DND-41 (cell line): ENCODE measurements around the gene VGLL2.

Experiments used
- ATAC-seq: fragments of 200-7000 bp; cut with Tn5 transposase; 3 replicates; pipeline ENCODE4 v1.9.1; 2021; ENCODE audit warnings: low read depth; ENCODE audit not compliant: insufficient read depth
- DNase-seq: peaks from one replicate; pipeline ENCODE4 v3.0.0-alpha.2; 2020
- H2AFZ ChIP-seq: 2 replicates; pipeline ENCODE4 v1.6.0; 2012; ENCODE audit warnings: low read depth, low read length
- H3K27ac ChIP-seq: 2 replicates; pipeline ENCODE4 v1.5.1; 2012; ENCODE audit warnings: low read length, inconsistent platforms
- H3K27me3 ChIP-seq: fragments of 200-600 bp; sonication (generic); 2 replicates; pipeline ENCODE4 v1.6.0; 2012; ENCODE audit warnings: low read length, mild to moderate bottlenecking, inconsistent platforms; ENCODE audit not compliant: insufficient read depth, poor library complexity
- H3K36me3 ChIP-seq: 2 replicates; pipeline ENCODE4 v1.5.1; 2012; ENCODE audit warnings: low read length, inconsistent platforms; ENCODE audit not compliant: insufficient read depth
- H3K4me1 ChIP-seq: 2 replicates; pipeline ENCODE4 v1.5.1; 2012; ENCODE audit warnings: mild to moderate bottlenecking, low read length; ENCODE audit not compliant: insufficient read depth
- H3K4me2 ChIP-seq: 2 replicates; pipeline ENCODE4 v1.6.0; 2012; ENCODE audit warnings: mild to moderate bottlenecking, moderate library complexity, low read length, inconsistent platforms; ENCODE audit not compliant: insufficient read depth
- H3K4me3 ChIP-seq, 2 experiments: fragments of 200-600 bp in 1 of 2; shearing (Covaris generic) in 1 of 2; 2 replicates each; pipeline ENCODE4 v1.5.1; 2012 to 2016; ENCODE audit warnings: inconsistent platforms in 2 of 2, low read length in 2 of 2, mild to moderate bottlenecking in 2 of 2, low read depth in 1 of 2, moderate library complexity in 1 of 2
- H3K79me2 ChIP-seq: 2 replicates; pipeline ENCODE4 v1.6.0; 2012; ENCODE audit warnings: low read length, inconsistent platforms; ENCODE audit not compliant: insufficient read depth
- H3K9ac ChIP-seq: 2 replicates; pipeline ENCODE4 v1.6.0; 2012; ENCODE audit warnings: low read depth, mild to moderate bottlenecking, inconsistent platforms, low read length, moderate library complexity
- H3K9me3 ChIP-seq: 2 replicates; pipeline ENCODE4 v1.5.1; 2012; ENCODE audit warnings: low read length, moderate library complexity, mild to moderate bottlenecking, inconsistent platforms; ENCODE audit not compliant: insufficient read depth, severe bottlenecking
- H4K20me1 ChIP-seq: 2 replicates; pipeline ENCODE4 v1.6.0; 2012; ENCODE audit warnings: low read length; ENCODE audit not compliant: insufficient read depth
- CTCF ChIP-seq: IDR thresholded peaks from 2 replicates; pipeline ENCODE4 v1.5.1; 2012; ENCODE audit warnings: borderline replicate concordance, low read length, moderate library complexity, mild to moderate bottlenecking; ENCODE audit not compliant: poor library complexity, severe bottlenecking; ENCODE audit errors: extremely low read depth
- EZH2 ChIP-seq: IDR thresholded peaks from 3 replicates; pipeline ENCODE4 v1.6.1; 2012; ENCODE audit warnings: borderline replicate concordance, low read depth, mild to moderate bottlenecking, moderate library complexity, low read length, inconsistent platforms; ENCODE audit not compliant: severe bottlenecking

The VGLL2 gene

GRCh38 chr6:117290173-117290846 lies 25.0 kb downstream of the VGLL2 start:
- Histone ChIP-seq H3K4me1 (no peaks in the 10 kb centered on the region), H3K4me3 (no peak overlapping the region), H4K20me1 (no peaks in the 10 kb centered on the region), H3K9ac (no peak overlapping the region), H2AFZ (no peak overlapping the region), H3K4me2 (no peak overlapping the region), H3K9me3 (no peaks in the 10 kb centered on the region), H3K79me2 (no peaks in the 10 kb centered on the region), H3K27ac (no peak overlapping the region), H3K27me3 (no peaks in the 10 kb centered on the region), H3K36me3 (no peaks in the 10 kb centered on the region)
- TF ChIP-seq CTCF (no peak), EZH2 (no peak)
- DNase-seq, result no peak
- ATAC-seq, result no peak

GRCh38 chr6:117298941-117299340 lies 33.6 kb downstream of the VGLL2 start:
- Histone ChIP-seq H3K27ac (no peak overlapping the region), H3K36me3 (no peaks in the 10 kb centered on the region), H4K20me1 (no peaks in the 10 kb centered on the region), H3K4me1 (no peaks in the 10 kb centered on the region), H3K27me3 (no peaks in the 10 kb centered on the region), H2AFZ (no peak overlapping the region), H3K9me3 (no peaks in the 10 kb centered on the region), H3K4me3 (no peak overlapping the region), H3K79me2 (no peaks in the 10 kb centered on the region), H3K9ac (no peak overlapping the region), H3K4me2 (no peak overlapping the region)
- ATAC-seq (no peak), DNase-seq (no peak)
- TF ChIP-seq CTCF, result no peak
- TF ChIP-seq EZH2, result no peak

GRCh38 chr6:117303323-117303722 lies 38.0 kb downstream of the VGLL2 start:
- Histone ChIP-seq H3K27ac (no peak overlapping the region), H3K9ac (no peak overlapping the region), H3K4me2 (no peak overlapping the region), H3K36me3 (no peaks in the 10 kb centered on the region), H3K9me3 (no peaks in the 10 kb centered on the region), H3K27me3 (no peaks in the 10 kb centered on the region), H3K4me3 (no peak overlapping the region), H3K79me2 (no peaks in the 10 kb centered on the region), H4K20me1 (no peaks in the 10 kb centered on the region), H3K4me1 (no peaks in the 10 kb centered on the region), H2AFZ (no peak overlapping the region)
- no peak for TF ChIP-seq CTCF
- TF ChIP-seq EZH2, result no peak
- DNase-seq (no peak), ATAC-seq (no peak)
